Measurements from ENCODE around the gene GCDH.

- TF ChIP-seq CTCF (IDR thresholded peaks at IDR 0.05): no peak
- no peak for TF ChIP-seq POLR2A (IDR thresholded peaks at IDR 0.05)
Observed at GRCh38 chr19:12884926-12885748, 5.8 kb upstream of the GCDH start.
